GM18861 (cell line): Measurements from ENCODE around the gene DGKH.

Experiments
- ATAC-seq: cut with Tn5 transposase; IDR thresholded peaks from one replicate; pipeline ENCODE4 v1.9.1; 2021; ENCODE audit not compliant: unreplicated experiment

Gene DGKH

GRCh38 chr13:42048342-42048683 lies at the start of gene DGKH:
Gene DGKH, plus strand, starts transcription at chr13:42048648. Its CDS starts 126 bp downstream, at chr13:42048774.
- no peak for ATAC-seq

- no peak for ATAC-seq
Observed at GRCh38 chr13:42000846-42001245, 47.6 kb upstream of the DGKH start.

GRCh38 chr13:42001580-42001979 lies 46.9 kb upstream of the DGKH start:
- no peak for ATAC-seq

GRCh38 chr13:42002066-42002465 lies 46.4 kb upstream of the DGKH start:
- no peak for ATAC-seq

GRCh38 chr13:42007844-42008243 lies 40.6 kb upstream of the DGKH start:
- no peak for ATAC-seq

GRCh38 chr13:42009057-42009456 lies 39.4 kb upstream of the DGKH start:
- no peak for ATAC-seq

GRCh38 chr13:42011601-42012350 lies 36.7 kb upstream of the DGKH start:
- ATAC-seq = no peak

- ATAC-seq = no peak
Observed at GRCh38 chr13:42014119-42014518, 34.3 kb upstream of the DGKH start.

GRCh38 chr13:42017264-42017663 lies 31.2 kb upstream of the DGKH start:
- ATAC-seq = no peak

GRCh38 chr13:42021851-42022250 lies 26.6 kb upstream of the DGKH start:
- no peak for ATAC-seq

- ATAC-seq = no peak
Observed at GRCh38 chr13:42022336-42022735, 26.1 kb upstream of the DGKH start.

GRCh38 chr13:42022796-42023493 lies 25.5 kb upstream of the DGKH start:
- no peak for ATAC-seq

- ATAC-seq = no peak
Observed at GRCh38 chr13:42027286-42027685, 21.2 kb upstream of the DGKH start.

GRCh38 chr13:42028113-42028799 lies 20.2 kb upstream of the DGKH start:
- ATAC-seq = no peak

GRCh38 chr13:42035905-42036521 lies 12.4 kb upstream of the DGKH start:
- ATAC-seq = no peak

- ATAC-seq = no peak
Observed at GRCh38 chr13:42036711-42037110, 11.7 kb upstream of the DGKH start.

- no peak for ATAC-seq
Observed at GRCh38 chr13:42038661-42039456, 9.6 kb upstream of the DGKH start.

GRCh38 chr13:42039457-42039945 lies 8.9 kb upstream of the DGKH start:
- peak; percentile 6 for ATAC-seq

- peak; percentile 49 for ATAC-seq
Observed at GRCh38 chr13:42039946-42040729, 8.3 kb upstream of the DGKH start.

- ATAC-seq = no peak
Observed at GRCh38 chr13:42040730-42041010, 7.8 kb upstream of the DGKH start.
